Right cardiac atrium (tissue), 5 donors: ENCODE measurements around the gene FKBP2. TPM values are rescaled to one million over a fixed set of nuclear protein-coding genes. Genes with fewer than 3 reads are reported as not detected.

ENCODE experiments used
- ATAC-seq, 2 donors: fragments of 200-7000 bp; cut with Tn5 transposase; one replicate each; pipeline versions ENCODE4 v1.8.0 to v1.9.1; 2020; ENCODE audit warnings: moderate library complexity in 2 of 2, mild to moderate bottlenecking in 1 of 2
- DNase-seq, 3 donors: peaks; one replicate each; pipeline ENCODE4 v3.0.0-alpha.2; 2020
- H3K27ac ChIP-seq: one replicate; pipeline ENCODE4 v1.5.1; 2013; ENCODE audit warnings: mild to moderate bottlenecking, low read length, control low read depth, moderate library complexity
- H3K27me3 ChIP-seq: one replicate; pipeline ENCODE4 v1.6.1; 2013; ENCODE audit not compliant: control insufficient read depth, insufficient read depth
- H3K4me1 ChIP-seq: one replicate; pipeline ENCODE4 v1.6.1; 2013; ENCODE audit warnings: low read length; ENCODE audit not compliant: control insufficient read depth, insufficient read depth
- H3K4me3 ChIP-seq: one replicate; pipeline ENCODE4 v1.5.1; 2013; ENCODE audit warnings: low read length, control low read depth
- H3K9me3 ChIP-seq: one replicate; pipeline ENCODE4 v1.6.1; 2013; ENCODE audit warnings: low read length; ENCODE audit not compliant: control insufficient read depth
- WGBS: extraction: QIAGEN DNeasy Blood & Tissue Kit; methylation state at CpG from one replicate; pipeline ENCODE4 v1.1.7; 2013; 5-methylcytosine and 5-hydroxymethylcytosine counted together
- intact Hi-C, 4 donors: fragments of 100-400 bp; cut with DNase I; formaldehyde crosslinking; loops; one replicate each; pipeline versions ENCODE4 v1.11.0 to v1.14.0; 2022 to 2023
- polyA plus RNA-seq: library from polyadenylated mRNA; stranded (reverse); fragments of 200-250 nt; gene quantifications from one replicate; pipeline ENCODE4 v1.2.3, GENCODE V29; 2013
- total RNA-seq, 4 donors: library from RNA; stranded (reverse); fragmentation: NEBNext Ultra II Directional; extraction: Animal tissue kit (Norgen Biotek cat#: 25700); gene quantifications; one replicate each; pipeline ENCODE4 v1.2.1, GENCODE V29; 2021
- donor health status: healthy with polysubstance abuse.
- donor health status: DM: no; HTN: yes; CAD: no.
- donor health status: DM: no; HTN: no; CAD: no.
- donor health status: DM: no; HTN: yes; CAD: no; lungs with severe emphysema.
- donor health status: DM: yes; HTN: yes; CAD: no.

Gene FKBP2
- total and polyA plus RNA-seq, 5 donors = 33.5 to 173 (median 66.1) TPM

- Histone ChIP-seq H3K4me1 (peaks cover 5% of the 10 kb centered on the region), H3K9me3 (no peaks in the 10 kb centered on the region), H3K4me3 (peak overlapping the region; percentile 56), H3K27me3 (no peaks in the 10 kb centered on the region), H3K27ac (peak overlapping the region; percentile 78)
- 85% methylated on average over 3 of the region's 3 CpGs for WGBS
- DNase-seq = peak in 1 of 3 donors; percentile 30
- intact Hi-C loops = no loop called here
- no peak for ATAC-seq
These were observed 13.4 kb upstream of the FKBP2 start for GRCh38 chr11:64227405-64227956.

- H3K27me3 ChIP-seq = no peaks in the 10 kb centered on the region
- H3K4me3 ChIP-seq = no peak overlapping the region
- intact Hi-C loops = no loop called here
- ATAC-seq (no peak), DNase-seq (peak in 2 of 3 donors; percentile 57 to 60)
- 88% methylated on average over 12 of the region's 12 CpGs for WGBS
- peak overlapping the region; percentile 92 for H3K27ac ChIP-seq
- no peaks in the 10 kb centered on the region for H3K9me3 ChIP-seq
- peaks cover 5% of the 10 kb centered on the region for H3K4me1 ChIP-seq
These were observed 11.7 kb upstream of the FKBP2 start for GRCh38 chr11:64229090-64229743.

- Histone ChIP-seq H3K27ac (peak overlapping the region; percentile 92), H3K4me1 (peaks cover 5% of the 10 kb centered on the region), H3K9me3 (no peaks in the 10 kb centered on the region), H3K27me3 (no peaks in the 10 kb centered on the region), H3K4me3 (peak overlapping the region; percentile 48)
- intact Hi-C loops = no loop called here
- ATAC-seq = no peak
- 26% methylated on average over 13 of the region's 13 CpGs for WGBS
- DNase-seq = peak in 1 of 3 donors; percentile 42
These were observed 11.1 kb upstream of the FKBP2 start for GRCh38 chr11:64229744-64230170.

- Histone ChIP-seq H3K27ac (peak within 1 kb of the TSS; percentile 92), H3K4me3 (peak within 1 kb of the TSS; percentile 48), H3K4me1 (peaks cover under 1% of the 10 kb centered on the region), H3K9me3 (no peaks in the 10 kb centered on the region), H3K27me3 (no peaks in the 10 kb centered on the region)
- DNase-seq (peak; percentile 94 to 98 (median 97)), ATAC-seq (peak; percentile 66 to 70)
- WGBS = under 1% methylated on average over 62 of the region's 62 CpGs
- intact Hi-C loops = no loop called here
These were observed 10.5 kb upstream of the FKBP2 start, which contains the start of gene DNAJC4 for GRCh38 chr11:64230171-64230984. TSS of gene DNAJC4 (plus strand) at chr11:64230548. CDS start at chr11:64230855, 307 bp downstream.

GRCh38 chr11:64230985-64231365 lies 9.9 kb upstream of the FKBP2 start:
- intact Hi-C loops = no loop called here

GRCh38 chr11:64231546-64231945 lies 9.3 kb upstream of the FKBP2 start:
- 89% methylated on average over 7 of the region's 7 CpGs for WGBS
- Histone ChIP-seq H3K4me3 (no peak overlapping the region), H3K9me3 (no peaks in the 10 kb centered on the region), H3K27ac (no peak overlapping the region), H3K27me3 (no peaks in the 10 kb centered on the region), H3K4me1 (no peaks in the 10 kb centered on the region)
- intact Hi-C loops = no loop called here
- DNase-seq (peak in 2 of 3 donors; percentile 41 to 51), ATAC-seq (no peak)

More at GRCh38 chr11:64230985-64231365, 9.9 kb upstream of the FKBP2 start:
- H3K4me3 ChIP-seq = peak overlapping the region; percentile 48
- H3K9me3 ChIP-seq = no peaks in the 10 kb centered on the region
- H3K27me3 ChIP-seq = no peaks in the 10 kb centered on the region
- WGBS = 8% methylated on average over 8 of the region's 8 CpGs
- ATAC-seq = no peak
- H3K27ac ChIP-seq = peak overlapping the region; percentile 92
- DNase-seq = no peak
- H3K4me1 ChIP-seq = no peaks in the 10 kb centered on the region

GRCh38 chr11:64232182-64232966 lies 8.5 kb upstream of the FKBP2 start:
- intact Hi-C loops = no loop called here
- no peak overlapping the region for H3K27ac ChIP-seq
- peak in 2 of 3 donors; percentile 56 to 59 for DNase-seq
- ATAC-seq = no peak
- 86% methylated on average over 15 of the region's 15 CpGs for WGBS
- no peaks in the 10 kb centered on the region for H3K4me1 ChIP-seq
- H3K27me3 ChIP-seq = no peaks in the 10 kb centered on the region
- no peak overlapping the region for H3K4me3 ChIP-seq
- no peaks in the 10 kb centered on the region for H3K9me3 ChIP-seq

GRCh38 chr11:64232967-64233315 lies 8.0 kb upstream of the FKBP2 start:
- H3K27ac ChIP-seq = no peak overlapping the region
- WGBS = 87% methylated on average over 8 of the region's 8 CpGs
- no peak for ATAC-seq
- DNase-seq = no peak
- H3K27me3 ChIP-seq = no peaks in the 10 kb centered on the region
- no peaks in the 10 kb centered on the region for H3K9me3 ChIP-seq
- no peak overlapping the region for H3K4me3 ChIP-seq
- no peaks in the 10 kb centered on the region for H3K4me1 ChIP-seq
- intact Hi-C loops = no loop called here

- peak; percentile 65 to 67 for ATAC-seq
- 2% methylated on average over 59 of the region's 62 CpGs for WGBS
- H3K4me3 ChIP-seq = peak within 1 kb of the TSS; percentile 94
- H3K9me3 ChIP-seq = no peaks in the 10 kb centered on the region
- H3K4me1 ChIP-seq = no peaks in the 10 kb centered on the region
- peak within 1 kb of the TSS; percentile 81 for H3K27ac ChIP-seq
- intact Hi-C loops = no loop called here
- H3K27me3 ChIP-seq = no peaks in the 10 kb centered on the region
- peak; percentile 85 to 95 (median 93) for DNase-seq
These were observed 6.8 kb upstream of the FKBP2 start, which contains the start of gene VEGFB for GRCh38 chr11:64233913-64234586. TSS of gene VEGFB (plus strand) at chr11:64234584. CDS start at chr11:64234834, 250 bp downstream.
